H1 (cell line): Measurements from ENCODE around the gene CALM3. TPM values are rescaled to one million over a fixed set of nuclear protein-coding genes. Genes with fewer than 3 reads are reported as not detected.
"Not testable (repeated sequence)": the region's sequence is repeated elsewhere in the genome, so short reads cannot be mapped to it uniquely, and the experiment has no call there.

Experiments used
- CTCF ChIA-PET: fragments of 300-600 bp; sonication (Branson Sonifier 250); formaldehyde crosslinking; loops from one replicate; lab custom pipeline; 2021; ENCODE audit not compliant: partially characterized antibody; lab: Charles Lee
- POLR2A ChIA-PET: fragments of 300-600 bp; sonication (Branson Sonifier 250); formaldehyde crosslinking; loops from one replicate; lab custom pipeline; 2021; ENCODE audit warnings: inconsistent platforms; ENCODE audit not compliant: partially characterized antibody; lab: Charles Lee
- DNase-seq, 2 experiments: peaks; one replicate each; pipeline versions ENCODE4 v3.0.0 to v3.0.0-alpha.2; 2010 to 2022; ENCODE audit warnings: low spot score in 2 of 2, low read depth in 1 of 2, mixed read lengths in 1 of 2
- FAIRE-seq: peaks from 2 replicates; lab custom pipeline; 2011; peaks lifted over from hg19 to GRCh38; lab: Jason Lieb, UNC
- H2AFZ ChIP-seq: 2 replicates; pipeline ENCODE4 v1.8.1; 2012; ENCODE audit warnings: low read length, inconsistent platforms
- H2AK5ac ChIP-seq: 2 replicates; pipeline ENCODE4 v1.6.1; 2013; ENCODE audit warnings: low read depth, low read length
- H2BK120ac ChIP-seq: replicated peaks from 2 replicates; pipeline ENCODE3; 2013; ENCODE audit warnings: low read depth, low read length, inconsistent platforms
- H2BK12ac ChIP-seq: 2 replicates; pipeline ENCODE4 v1.6.1; 2013; ENCODE audit warnings: low read depth, low read length
- H2BK15ac ChIP-seq: 2 replicates; pipeline ENCODE4 v1.6.1; 2013; ENCODE audit warnings: low read length
- H2BK20ac ChIP-seq: 2 replicates; pipeline ENCODE4 v1.6.1; 2013; ENCODE audit warnings: low read length
- H2BK5ac ChIP-seq: 2 replicates; pipeline ENCODE4 v1.6.1; 2013; ENCODE audit warnings: low read depth, low read length
- H3K14ac ChIP-seq: 2 replicates; pipeline ENCODE4 v1.6.1; 2013; ENCODE audit warnings: inconsistent platforms; ENCODE audit not compliant: insufficient read length
- H3K18ac ChIP-seq: 2 replicates; pipeline ENCODE4 v1.6.1; 2013; ENCODE audit warnings: low read length; ENCODE audit errors: extremely low read depth
- H3K23ac ChIP-seq: 2 replicates; pipeline ENCODE4 v1.6.1; 2013; ENCODE audit warnings: inconsistent platforms; ENCODE audit not compliant: insufficient read length
- H3K23me2 ChIP-seq: 2 replicates; pipeline ENCODE4 v1.6.1; 2013; ENCODE audit warnings: low read depth, low read length
- H3K27ac ChIP-seq: 2 replicates; pipeline ENCODE4 v1.6.1; 2011; ENCODE audit warnings: low read depth, low read length, inconsistent platforms
- H3K27me3 ChIP-seq, 4 experiments: replicated peaks in 1 of 4; 1 replicate in 1 of 4; 2 replicates in 3 of 4; pipeline versions ENCODE4 v1.6.1 to v1.8.1; 2011 to 2013; ENCODE audit warnings: low read length in 3 of 4, mild to moderate bottlenecking in 3 of 4, inconsistent platforms in 2 of 4, mixed read lengths in 2 of 4, moderate library complexity in 1 of 4; ENCODE audit not compliant: control insufficient read depth in 3 of 4, insufficient read depth in 3 of 4; ENCODE audit errors: extremely low read depth in 1 of 4
- H3K36me3 ChIP-seq, 4 experiments: 2 replicates each; pipeline versions ENCODE4 v1.6.1 to v1.8.1; 2011 to 2013; ENCODE audit warnings: mild to moderate bottlenecking in 4 of 4, low read length in 3 of 4, moderate library complexity in 2 of 4, control low read depth in 1 of 4, inconsistent platforms in 1 of 4; ENCODE audit not compliant: insufficient read depth in 4 of 4, control insufficient read depth in 2 of 4
- H3K4ac ChIP-seq: replicated peaks from 2 replicates; pipeline ENCODE3; 2013; ENCODE audit warnings: low read length, low read depth, mixed read lengths, inconsistent platforms; ENCODE audit not compliant: insufficient read length
- H3K4me1 ChIP-seq, 4 experiments: replicated peaks in 1 of 4; 1 replicate in 1 of 4; 2 replicates in 3 of 4; pipeline versions ENCODE4 v1.6.1 to v1.8.1; 2011 to 2013; ENCODE audit warnings: low read length in 3 of 4, inconsistent platforms in 2 of 4, mixed read lengths in 1 of 4; ENCODE audit not compliant: insufficient read depth in 4 of 4, control insufficient read depth in 3 of 4
- H3K4me2 ChIP-seq, 2 experiments: 2 replicates each; pipeline versions ENCODE4 v1.6.1 to v1.8.1; 2011 to 2013; ENCODE audit warnings: low read depth in 2 of 2, low read length in 2 of 2, control low read depth in 1 of 2, inconsistent platforms in 1 of 2, mild to moderate bottlenecking in 1 of 2; ENCODE audit not compliant: insufficient read depth in 1 of 2
- H3K4me3 ChIP-seq, 4 experiments: fragments of 200-600, 300-600 bp in 1 of 4; sonication (generic), shearing (Covaris generic), sonication (Bioruptor Twin) in 1 of 4; 2 replicates each; pipeline versions ENCODE4 v1.5.1 to v1.8.1; 2011 to 2016; ENCODE audit warnings: low read length in 4 of 4, low read depth in 3 of 4, control low read depth in 2 of 4, inconsistent platforms in 2 of 4, mild to moderate bottlenecking in 2 of 4, mixed read lengths in 1 of 4, moderate library complexity in 1 of 4; ENCODE audit not compliant: insufficient read depth in 2 of 4; ENCODE audit errors: extremely low read depth in 1 of 4
- H3K56ac ChIP-seq: replicated peaks from 2 replicates; pipeline ENCODE3; 2013; ENCODE audit warnings: low read depth, mild to moderate bottlenecking, mixed read lengths, low read length, inconsistent platforms; ENCODE audit not compliant: insufficient read length
- H3K79me1 ChIP-seq: 2 replicates; pipeline ENCODE4 v1.6.1; 2013; ENCODE audit warnings: low read depth, low read length, control low read depth
- H3K79me2 ChIP-seq, 2 experiments: 2 replicates each; pipeline versions ENCODE4 v1.6.1 to v1.8.1; 2012 to 2013; ENCODE audit warnings: low read length in 2 of 2, mild to moderate bottlenecking in 2 of 2, inconsistent platforms in 1 of 2; ENCODE audit not compliant: insufficient read depth in 2 of 2, control insufficient read depth in 1 of 2
- H3K9ac ChIP-seq, 4 experiments: replicated peaks in 1 of 4; 1 replicate in 1 of 4; 2 replicates in 3 of 4; pipeline versions ENCODE4 v1.6.1 to v1.8.1; 2011 to 2013; ENCODE audit warnings: low read depth in 3 of 4, low read length in 3 of 4, control low read depth in 2 of 4, mild to moderate bottlenecking in 2 of 4, moderate library complexity in 2 of 4, inconsistent platforms in 1 of 4; ENCODE audit errors: extremely low read depth in 1 of 4
- H3K9me3 ChIP-seq, 2 experiments: 2 replicates each; pipeline versions ENCODE4 v1.6.1 to v1.8.1; 2012 to 2013; ENCODE audit warnings: mild to moderate bottlenecking in 2 of 2, moderate library complexity in 2 of 2, control low read depth in 1 of 2, inconsistent platforms in 1 of 2, low read depth in 1 of 2, low read length in 1 of 2, mixed read lengths in 1 of 2; ENCODE audit not compliant: insufficient read depth in 2 of 2
- H4K20me1 ChIP-seq, 2 experiments: replicated peaks in 1 of 2; 2 replicates each; pipeline versions ENCODE3 to v1.8.1; 2011 to 2013; ENCODE audit warnings: inconsistent platforms in 2 of 2, low read length in 2 of 2, mild to moderate bottlenecking in 1 of 2; ENCODE audit not compliant: insufficient read depth in 2 of 2, control insufficient read depth in 1 of 2
- H4K5ac ChIP-seq: 2 replicates; pipeline ENCODE4 v1.6.1; 2013; ENCODE audit warnings: low read length, low read depth, mixed read lengths, inconsistent platforms; ENCODE audit not compliant: insufficient read length
- H4K8ac ChIP-seq: 2 replicates; pipeline ENCODE4 v1.8.0; 2013; ENCODE audit warnings: mild to moderate bottlenecking, moderate library complexity, low read length, inconsistent platforms; ENCODE audit not compliant: insufficient read depth; ENCODE audit errors: extremely low read depth
- H4K91ac ChIP-seq: replicated peaks from 2 replicates; pipeline ENCODE3; 2013; ENCODE audit warnings: low read length, mixed read lengths, inconsistent platforms; ENCODE audit not compliant: insufficient read length
- WGBS, 2 experiments: shearing (Covaris generic) in 1 of 2; methylation state at CpG; one replicate each; pipeline versions ENCODE4 v1.1.6 to v1.1.7; 2013 to 2015; ENCODE audit warnings: low lambda C conversion rate in 2 of 2, mixed read lengths in 2 of 2, inconsistent platforms in 1 of 2, low coverage in 1 of 2, missing lambda C conversion rate in 1 of 2; ENCODE audit not compliant: insufficient replicate concordance in 2 of 2, insufficient coverage in 1 of 2, insufficient read length in 1 of 2; ENCODE audit errors: extremely low coverage in 1 of 2, missing lambda C conversion rate in 1 of 2; 5-methylcytosine and 5-hydroxymethylcytosine counted together
- polyA plus RNA-seq, 7 experiments: library from polyadenylated mRNA; depleted of rRNA in 3 of 7; stranded (reverse) in 5 of 7; unstranded in 2 of 7; fragments of >200 nt in 5 of 7; fragments of 200-250 nt in 2 of 7; gene quantifications; 1 replicate in 5 of 7; 2 replicates in 1 of 7; 4 replicates in 1 of 7; pipeline versions ENCODE4 v1.2.1 to v1.2.3, GENCODE V29; 2011 to 2013; ENCODE audit warnings: missing spikeins in 2 of 7, mixed read lengths in 2 of 7
- total RNA-seq: library from RNA; stranded (reverse); fragmentation: NEBNext Ultra II Directional; extraction: Animal tissue kit (Norgen Biotek cat#: 25700); gene quantifications from 2 replicates; pipeline ENCODE4 v1.2.1, GENCODE V29; 2021

The CALM3 gene
- total and polyA plus RNA-seq, 2 of the 8 experiments (the other 6 are each of a cell fraction or from before 2014, with no cell fraction given) = 315 to 326 TPM

DNA sequence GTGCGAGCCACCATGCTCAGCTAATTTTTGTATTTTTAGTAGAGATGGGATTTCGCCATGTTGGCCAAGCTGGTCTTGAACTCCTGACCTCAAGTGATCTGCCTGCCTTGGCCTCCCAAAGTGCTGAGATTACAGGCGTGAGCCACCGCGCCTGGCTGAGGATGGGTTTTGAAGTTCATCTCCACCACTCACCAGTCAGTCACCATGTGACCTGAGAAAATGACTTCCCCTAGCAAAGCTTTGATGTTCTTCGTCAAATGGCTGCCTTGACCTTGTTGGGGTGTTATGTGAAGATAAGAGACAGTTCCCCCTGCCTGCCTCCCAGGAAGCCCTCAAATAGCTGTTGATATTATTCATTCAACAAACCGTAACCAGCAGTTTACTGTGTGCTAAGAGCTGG is 27.8 kb downstream of the CALM3 start:
- ChIA-PET POLR2A (interaction anchor here (1.8 kb wide), 1 partner anchor 27 kb away, joined by 7 read pairs; no protein-coding TSS in a partner anchor), CTCF (interaction anchor here (0.6 to 15.3 kb wide), 4 partner anchors 12 to 211 kb away, joined by 6 to 309 read pairs (median 32); partner anchors contain the start of gene DACT3)
- not testable (repeated sequence) for H3K79me2 ChIP-seq, H3K18ac ChIP-seq, H2BK12ac ChIP-seq, H3K9ac ChIP-seq, H4K5ac ChIP-seq, H4K20me1 ChIP-seq, H3K9me3 ChIP-seq, H2AFZ ChIP-seq, FAIRE-seq, H3K4me2 ChIP-seq, H3K27ac ChIP-seq, H4K91ac ChIP-seq, H3K4me3 ChIP-seq, H3K56ac ChIP-seq, H4K8ac ChIP-seq, H2BK5ac ChIP-seq, H3K14ac ChIP-seq, H2AK5ac ChIP-seq, H2BK15ac ChIP-seq, DNase-seq, H3K36me3 ChIP-seq, H3K23ac ChIP-seq, H3K79me1 ChIP-seq, H2BK20ac ChIP-seq, H2BK120ac ChIP-seq, H3K23me2 ChIP-seq, H3K4ac ChIP-seq
- H3K27me3 ChIP-seq = peaks cover 0 to 12% (median 10%) of the 10 kb centered on the region in 4 experiments; a peak in 6 of 7 replicates
- peaks cover 0 to 19% (median 12%) of the 10 kb centered on the region in 4 experiments; a peak in 6 of 7 replicates for H3K4me1 ChIP-seq
- WGBS, 2 experiments = 92% methylated on average over 7 of the region's 7 CpGs; no CpG with 5 or more reads in 1 of the 2 experiments
